Stimulated activated memory B cell treated with anti-CD40 and anti-IgM and Interleukin-4, amounts not matched to agents 10 μg/mL and 1 μg/mL and 100 μg/mL, for 72 hours (primary cell): ENCODE results near the gene CLSTN2.

Experiments
- ATAC-seq: fragments of 150-1000 bp; cut with Tn5 transposase; 2 replicates; pipeline ENCODE4 v1.10.0; 2021
- H3K27ac Mint-ChIP-seq: one replicate; pipeline ENCODE4 v1.8.0; 2022; ENCODE audit warnings: mild to moderate bottlenecking, mixed read lengths
- H3K27me3 Mint-ChIP-seq: one replicate; pipeline ENCODE4 v1.8.0; 2022; ENCODE audit warnings: mixed read lengths
- H3K36me3 Mint-ChIP-seq: one replicate; pipeline ENCODE4 v1.8.0; 2022; ENCODE audit warnings: mixed read lengths
- H3K4me1 Mint-ChIP-seq: one replicate; pipeline ENCODE4 v1.8.0; 2022; ENCODE audit warnings: mixed read lengths
- H3K4me3 Mint-ChIP-seq: one replicate; pipeline ENCODE4 v1.8.0; 2022; ENCODE audit warnings: mild to moderate bottlenecking, moderate library complexity, mixed read lengths
- H3K9me3 Mint-ChIP-seq: one replicate; pipeline ENCODE4 v1.8.0; 2022; ENCODE audit warnings: mixed read lengths

Gene CLSTN2

DNA sequence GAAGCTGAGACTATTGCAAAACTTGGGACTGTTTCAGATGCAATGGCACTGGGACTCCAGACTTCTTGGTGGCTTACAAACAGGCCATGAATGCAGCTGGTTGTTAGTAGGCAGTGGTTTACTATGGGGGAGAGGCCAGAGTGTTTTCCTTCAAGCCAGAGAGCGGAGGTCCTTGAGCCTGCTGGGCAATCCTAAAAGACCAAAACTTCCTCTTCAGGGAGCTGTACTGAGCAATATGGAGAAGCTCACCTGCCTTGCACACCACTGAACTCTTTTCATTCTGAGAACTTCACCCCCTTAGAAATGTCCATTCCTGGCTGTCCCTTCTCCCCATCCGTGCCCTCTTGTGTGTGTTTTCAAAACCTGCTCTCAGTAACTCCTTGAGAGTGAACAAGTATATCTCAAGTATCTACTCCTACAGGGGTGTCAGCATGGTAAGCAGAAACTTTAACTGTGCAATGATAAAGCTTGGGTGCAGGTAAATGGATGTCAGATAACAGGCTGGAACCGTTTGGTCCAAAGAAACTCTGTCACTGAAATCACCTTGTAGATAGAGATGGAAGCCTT lies 213.9 kb downstream of the CLSTN2 start:
- Mint-ChIP-seq H3K4me3 (no peak overlapping the region), H3K27ac (no peak overlapping the region), H3K36me3 (no peaks in the 10 kb centered on the region), H3K4me1 (no peaks in the 10 kb centered on the region), H3K9me3 (no peaks in the 10 kb centered on the region), H3K27me3 (no peaks in the 10 kb centered on the region)
- ATAC-seq: no peak

DNA sequence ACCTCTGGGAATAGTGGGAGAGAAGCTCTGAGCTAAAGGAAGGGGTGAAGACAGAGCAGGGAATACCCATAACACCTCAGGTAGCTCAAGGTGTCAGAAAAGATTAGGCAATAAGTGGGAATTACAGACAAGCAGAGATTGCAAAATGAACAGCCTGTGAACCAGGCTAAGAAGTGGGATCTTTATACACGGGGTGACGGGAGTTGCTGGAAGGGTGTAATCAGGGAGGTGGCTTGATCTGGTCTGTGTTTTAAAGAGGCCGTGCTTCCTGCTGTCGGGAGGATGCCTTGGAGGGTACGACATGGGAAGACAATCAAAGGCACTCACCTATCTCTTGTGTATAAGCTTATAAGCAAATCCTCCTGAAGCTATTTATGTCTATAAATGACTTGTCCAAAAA lies 216.3 kb downstream of the CLSTN2 start:
- H3K36me3 Mint-ChIP-seq: no peaks in the 10 kb centered on the region
- H3K4me3 Mint-ChIP-seq: no peak overlapping the region
- no peak overlapping the region for H3K27ac Mint-ChIP-seq
- no peaks in the 10 kb centered on the region for H3K4me1 Mint-ChIP-seq
- no peaks in the 10 kb centered on the region for H3K27me3 Mint-ChIP-seq
- H3K9me3 Mint-ChIP-seq: no peaks in the 10 kb centered on the region
- no peak for ATAC-seq

DNA sequence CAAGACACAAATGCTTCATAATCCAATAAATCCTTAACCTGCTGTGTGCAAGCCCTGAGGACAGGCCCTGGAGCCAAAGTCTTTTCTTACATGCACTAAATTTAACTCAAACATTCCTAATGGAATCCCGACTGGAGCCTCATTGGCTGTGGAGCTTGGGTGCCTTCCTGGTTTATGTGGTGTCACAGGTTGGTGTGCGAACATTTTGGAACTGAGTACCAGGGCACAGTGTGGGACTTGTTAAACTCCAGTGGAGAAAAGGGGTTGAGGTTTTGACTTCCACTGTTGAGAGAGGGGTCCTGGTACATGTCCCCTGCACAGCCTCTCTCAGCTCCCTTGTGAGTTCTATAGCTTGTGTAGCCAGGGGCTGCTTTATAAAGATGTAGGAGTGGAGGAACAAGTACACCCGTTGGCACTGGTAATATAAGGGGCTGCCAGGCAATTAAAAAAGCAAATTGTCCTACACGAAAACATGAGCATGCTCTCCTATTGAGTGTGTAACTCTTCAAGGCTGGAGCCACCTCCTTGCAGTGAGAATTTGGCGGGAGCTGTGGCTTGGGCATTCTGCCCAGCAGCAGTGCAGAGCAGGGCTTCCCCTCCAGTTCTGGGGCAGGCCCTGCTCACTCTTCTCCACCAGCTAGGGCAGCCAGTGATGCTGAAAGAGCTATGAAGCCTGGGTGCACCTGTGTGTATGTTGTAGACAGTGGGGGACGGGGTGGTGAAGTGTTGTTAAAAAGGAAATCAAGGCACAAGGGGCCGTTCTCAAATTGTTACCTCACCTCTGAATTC lies 218.1 kb downstream of the CLSTN2 start:
- H3K36me3 Mint-ChIP-seq: no peaks in the 10 kb centered on the region
- no peak overlapping the region for H3K4me3 Mint-ChIP-seq
- no peak for ATAC-seq
- no peaks in the 10 kb centered on the region for H3K4me1 Mint-ChIP-seq
- H3K9me3 Mint-ChIP-seq: no peaks in the 10 kb centered on the region
- no peaks in the 10 kb centered on the region for H3K27me3 Mint-ChIP-seq
- H3K27ac Mint-ChIP-seq: no peak overlapping the region

DNA sequence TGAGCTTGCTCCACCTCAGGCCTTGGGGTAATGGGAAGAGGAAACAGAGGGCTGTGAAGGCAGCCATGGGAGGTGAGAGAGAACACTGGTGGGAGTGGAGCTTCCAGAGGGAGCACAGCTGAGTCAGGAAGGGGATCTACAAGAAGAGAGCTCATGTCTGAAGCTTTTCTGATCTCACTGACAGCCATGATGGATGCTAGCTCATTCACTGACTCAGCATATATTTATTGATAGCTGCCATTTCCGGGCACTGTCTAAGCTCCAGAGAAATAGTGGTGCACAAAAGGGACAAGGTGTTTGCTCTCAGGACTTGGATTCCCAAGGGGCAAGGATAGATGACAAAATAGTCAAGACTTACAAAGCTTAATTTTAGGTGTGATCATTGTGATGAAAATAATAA lies 218.8 kb downstream of the CLSTN2 start:
- Mint-ChIP-seq H3K4me1 (no peaks in the 10 kb centered on the region), H3K27ac (no peak overlapping the region), H3K27me3 (no peaks in the 10 kb centered on the region), H3K4me3 (no peak overlapping the region), H3K9me3 (no peaks in the 10 kb centered on the region), H3K36me3 (no peaks in the 10 kb centered on the region)
- ATAC-seq: no peak

DNA sequence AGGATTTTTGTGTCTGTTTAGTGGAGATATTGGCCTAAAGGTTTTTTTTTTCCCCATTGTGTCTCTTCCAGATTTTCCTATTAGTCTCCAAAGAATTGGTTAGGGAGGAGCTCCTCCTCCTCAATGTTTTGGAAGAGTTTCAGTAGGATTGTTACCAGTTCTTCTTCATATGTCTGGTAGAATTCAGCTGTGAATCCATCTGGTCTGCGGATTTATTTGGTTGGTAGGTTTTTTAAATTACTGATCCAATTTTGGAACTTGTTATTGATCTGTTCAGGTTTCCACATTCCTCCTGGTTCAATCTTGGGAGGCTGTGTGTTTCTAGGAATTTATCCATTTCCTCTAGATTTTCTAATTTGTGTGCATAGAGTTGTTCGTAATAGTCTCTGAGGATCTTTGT lies 222.2 kb downstream of the CLSTN2 start:
- H3K4me3 Mint-ChIP-seq: no peak overlapping the region
- ATAC-seq: no peak
- no peaks in the 10 kb centered on the region for H3K4me1 Mint-ChIP-seq
- H3K27ac Mint-ChIP-seq: no peak overlapping the region
- no peaks in the 10 kb centered on the region for H3K36me3 Mint-ChIP-seq
- H3K9me3 Mint-ChIP-seq: no peaks in the 10 kb centered on the region
- no peaks in the 10 kb centered on the region for H3K27me3 Mint-ChIP-seq

DNA sequence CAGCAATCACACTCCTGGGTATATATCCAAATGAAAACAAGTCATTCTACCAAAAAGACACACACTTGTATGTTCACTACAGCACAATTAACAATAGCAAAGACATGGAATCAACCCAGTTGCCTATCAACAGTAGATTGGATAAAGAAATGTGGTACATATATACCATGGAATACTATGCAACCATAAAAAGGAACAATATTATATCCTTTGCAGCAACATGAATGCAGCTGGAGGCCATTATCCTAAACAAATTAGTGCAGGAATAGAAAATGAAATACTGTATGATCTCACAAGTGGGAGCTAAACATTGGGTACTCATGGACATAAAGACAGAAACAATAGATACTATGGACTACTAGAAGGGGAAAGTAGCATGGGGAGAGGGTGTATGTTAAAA lies 224.7 kb downstream of the CLSTN2 start:
- Mint-ChIP-seq H3K4me3 (no peak overlapping the region), H3K9me3 (peaks cover under 1% of the 10 kb centered on the region), H3K27me3 (no peaks in the 10 kb centered on the region), H3K36me3 (no peaks in the 10 kb centered on the region), H3K4me1 (no peaks in the 10 kb centered on the region), H3K27ac (no peak overlapping the region)
- no peak for ATAC-seq

DNA sequence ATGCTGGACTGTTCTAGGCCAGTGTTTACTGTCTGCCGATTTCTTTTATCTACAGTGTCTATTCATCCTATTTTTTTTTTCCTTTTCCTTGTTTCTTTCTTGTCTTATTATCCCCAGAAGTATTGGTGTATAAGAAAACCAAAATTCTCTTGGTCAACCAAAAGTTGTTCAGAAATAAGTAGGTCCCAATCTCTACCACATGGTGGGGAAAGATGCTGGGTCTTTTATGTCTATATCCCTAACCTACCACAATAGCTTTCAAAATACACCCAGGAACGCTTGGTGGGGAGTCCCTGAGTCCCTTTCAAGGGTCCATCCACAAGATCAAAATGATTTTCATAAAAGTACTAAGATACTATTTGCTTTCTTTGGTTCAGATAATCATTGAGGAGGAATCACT lies 225.6 kb downstream of the CLSTN2 start:
- no peak overlapping the region for H3K27ac Mint-ChIP-seq
- H3K36me3 Mint-ChIP-seq: no peaks in the 10 kb centered on the region
- peaks cover 3% of the 10 kb centered on the region for H3K9me3 Mint-ChIP-seq
- H3K4me3 Mint-ChIP-seq: no peak overlapping the region
- no peaks in the 10 kb centered on the region for H3K27me3 Mint-ChIP-seq
- no peaks in the 10 kb centered on the region for H3K4me1 Mint-ChIP-seq
- ATAC-seq: no peak

DNA sequence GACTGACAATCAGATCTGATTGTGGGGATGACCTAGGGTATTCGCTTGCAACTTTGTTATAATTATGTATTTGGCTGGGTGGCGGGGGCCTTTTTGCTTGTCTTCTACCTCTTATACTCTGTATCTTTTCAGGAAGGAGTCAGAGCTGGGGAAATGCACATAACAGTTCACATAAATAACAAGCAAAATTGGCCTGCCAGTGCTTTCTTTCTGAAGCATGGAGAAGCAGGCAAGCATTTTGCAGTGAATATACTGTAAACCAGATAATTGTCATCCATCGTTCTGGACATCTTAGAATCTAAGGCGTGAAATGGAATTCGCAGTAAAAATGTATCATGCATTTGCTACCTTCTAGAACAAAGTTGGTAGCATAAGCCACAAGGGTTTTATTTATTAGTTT lies 227.6 kb downstream of the CLSTN2 start:
- Mint-ChIP-seq H3K4me1 (no peaks in the 10 kb centered on the region), H3K27ac (no peak overlapping the region), H3K36me3 (no peaks in the 10 kb centered on the region), H3K4me3 (no peak overlapping the region), H3K9me3 (peaks cover 3% of the 10 kb centered on the region), H3K27me3 (no peaks in the 10 kb centered on the region)
- no peak for ATAC-seq

DNA sequence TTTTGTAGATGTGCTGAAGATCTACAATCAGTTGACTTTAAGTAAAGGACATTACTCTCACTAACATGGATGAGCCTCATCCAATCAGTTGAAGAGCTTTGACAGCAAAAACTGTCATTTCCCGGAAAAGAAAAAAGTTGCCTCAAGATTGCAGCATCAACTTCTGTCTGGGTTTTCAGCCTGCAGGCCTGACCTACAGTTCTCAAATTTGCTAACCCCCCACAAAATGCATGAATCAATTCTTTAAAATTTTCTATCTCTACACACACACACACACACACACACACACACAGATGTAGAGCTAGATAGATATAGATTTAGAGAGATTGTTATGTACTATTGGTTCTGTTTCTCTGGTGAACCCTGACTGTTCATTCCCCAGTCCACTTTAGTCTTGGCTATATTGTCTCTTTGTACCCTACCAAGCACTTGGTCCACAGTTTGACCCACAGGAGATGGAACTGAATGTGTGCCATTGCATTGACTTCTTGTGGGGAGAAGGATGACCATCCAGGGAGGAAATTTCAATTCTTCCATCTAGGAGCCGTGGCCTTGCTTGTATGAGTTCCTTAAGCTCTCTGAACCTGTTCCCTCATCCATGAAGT lies 228.3 kb downstream of the CLSTN2 start:
- H3K27ac Mint-ChIP-seq: no peak overlapping the region
- no peaks in the 10 kb centered on the region for H3K4me1 Mint-ChIP-seq
- peaks cover 3% of the 10 kb centered on the region for H3K9me3 Mint-ChIP-seq
- no peaks in the 10 kb centered on the region for H3K27me3 Mint-ChIP-seq
- H3K4me3 Mint-ChIP-seq: no peak overlapping the region
- H3K36me3 Mint-ChIP-seq: no peaks in the 10 kb centered on the region
- no peak for ATAC-seq

DNA sequence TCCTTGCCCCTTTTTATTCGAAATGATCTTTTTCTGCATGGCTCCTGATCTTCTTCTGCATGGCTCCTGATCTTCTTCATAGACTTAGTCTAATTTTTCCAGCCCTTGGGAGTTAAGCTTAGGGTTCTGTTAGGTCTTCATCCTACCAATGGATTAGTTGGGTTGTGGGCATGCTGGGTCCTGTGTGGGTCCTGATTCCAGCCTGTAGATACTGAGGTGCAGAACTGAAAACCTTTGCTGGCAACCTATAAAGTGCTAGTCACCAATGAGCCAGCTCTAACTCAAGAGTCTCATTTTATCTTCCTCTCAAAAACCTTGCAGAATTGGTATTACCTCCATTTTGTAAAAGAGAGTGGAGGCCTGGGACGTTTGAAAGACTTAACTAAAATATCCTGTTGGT lies 229.2 kb downstream of the CLSTN2 start:
- Mint-ChIP-seq H3K27me3 (no peaks in the 10 kb centered on the region), H3K36me3 (no peaks in the 10 kb centered on the region), H3K4me1 (no peaks in the 10 kb centered on the region), H3K9me3 (peaks cover 3% of the 10 kb centered on the region), H3K27ac (no peak overlapping the region), H3K4me3 (no peak overlapping the region)
- ATAC-seq: no peak

DNA sequence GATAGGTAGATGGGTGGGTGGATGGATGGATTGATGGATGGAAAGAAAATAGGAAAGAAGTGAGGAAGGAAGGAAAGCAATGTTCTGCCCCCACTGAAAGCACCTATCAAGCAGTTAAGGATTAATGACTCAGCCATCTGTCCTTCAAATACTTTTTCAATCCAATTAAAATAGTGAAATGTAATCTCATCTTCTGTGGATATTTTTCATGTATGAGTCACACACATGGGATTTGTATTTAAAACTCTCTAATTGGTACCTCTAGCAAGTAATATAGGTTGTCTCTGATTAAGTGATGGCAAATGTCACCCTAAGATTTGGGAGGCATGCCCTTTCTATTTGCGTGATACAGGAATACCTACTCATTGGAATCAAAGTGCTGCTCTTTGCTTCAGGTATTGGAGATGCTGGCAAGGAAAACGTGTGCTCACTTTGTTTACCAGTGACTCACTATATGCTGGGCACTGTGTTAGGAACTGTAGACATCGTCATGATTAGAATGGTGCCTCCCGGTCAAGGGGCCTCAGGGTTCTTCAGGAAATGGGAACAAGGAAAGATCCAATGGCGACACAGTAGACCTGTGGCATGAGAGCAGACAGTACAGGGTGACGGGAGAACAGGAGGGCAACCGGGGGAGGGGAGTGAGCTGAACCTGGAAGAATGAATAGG lies 230.1 kb downstream of the CLSTN2 start:
- H3K9me3 Mint-ChIP-seq: peaks cover 3% of the 10 kb centered on the region
- no peak for ATAC-seq
- no peak overlapping the region for H3K4me3 Mint-ChIP-seq
- H3K27ac Mint-ChIP-seq: no peak overlapping the region
- H3K27me3 Mint-ChIP-seq: no peaks in the 10 kb centered on the region
- no peaks in the 10 kb centered on the region for H3K36me3 Mint-ChIP-seq
- H3K4me1 Mint-ChIP-seq: no peaks in the 10 kb centered on the region

DNA sequence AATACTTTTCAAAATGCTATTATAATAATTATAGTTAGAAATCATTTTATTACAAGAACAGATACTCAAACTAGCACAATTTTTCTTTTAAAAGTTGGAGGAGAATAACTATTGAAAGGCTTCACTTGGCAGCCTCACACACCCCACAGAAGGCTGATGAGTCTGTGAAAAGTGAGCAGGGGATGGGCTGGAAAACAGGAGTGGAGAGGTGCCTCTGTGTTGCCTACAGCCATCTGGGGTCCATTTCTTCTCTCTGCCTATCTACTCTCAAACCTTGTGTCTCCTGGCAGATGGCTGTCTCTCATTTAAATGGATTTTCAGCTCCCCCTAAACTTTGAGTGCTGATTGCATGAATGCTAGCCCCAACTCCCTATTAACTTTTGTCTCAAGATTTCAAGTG lies 230.8 kb downstream of the CLSTN2 start:
- Mint-ChIP-seq H3K36me3 (no peaks in the 10 kb centered on the region), H3K27me3 (no peaks in the 10 kb centered on the region), H3K4me1 (no peaks in the 10 kb centered on the region), H3K9me3 (peaks cover 3% of the 10 kb centered on the region), H3K27ac (no peak overlapping the region), H3K4me3 (no peak overlapping the region)
- ATAC-seq: no peak

DNA sequence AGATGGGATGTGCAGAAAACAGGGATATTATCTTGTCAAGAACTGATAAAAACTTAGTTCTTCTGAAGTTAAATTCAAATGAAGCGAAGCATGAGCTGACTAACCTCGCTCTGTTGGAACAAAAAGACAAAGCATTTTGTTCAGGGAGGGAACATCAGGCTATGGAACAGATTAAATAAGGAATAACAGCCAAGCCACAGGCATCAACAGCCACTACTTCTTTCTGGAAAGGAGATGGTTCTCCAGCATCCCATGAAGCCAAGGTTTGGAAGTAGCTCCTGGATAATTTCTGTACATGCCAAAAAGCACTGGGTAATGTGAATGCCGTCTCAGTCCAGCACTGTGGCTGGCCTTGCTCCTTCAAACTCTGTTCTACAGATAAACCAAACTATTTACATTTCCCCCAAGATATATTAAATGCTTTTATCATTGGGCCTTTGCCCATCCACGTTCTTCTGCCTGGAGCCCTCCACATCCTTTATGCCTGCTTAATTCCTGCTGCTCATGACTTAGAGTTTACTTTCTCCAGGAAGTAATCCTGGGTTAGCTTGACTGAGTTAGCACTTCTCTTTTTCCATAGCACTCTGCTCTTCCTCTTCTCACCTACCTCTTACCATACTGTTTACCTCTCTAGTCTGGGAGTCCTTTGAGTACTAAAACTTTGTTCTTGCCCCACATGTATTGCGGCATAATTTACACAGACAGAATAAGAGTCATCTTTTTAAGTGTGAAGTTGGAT lies 232.0 kb downstream of the CLSTN2 start:
- Mint-ChIP-seq H3K36me3 (no peaks in the 10 kb centered on the region), H3K27me3 (no peaks in the 10 kb centered on the region), H3K27ac (no peak overlapping the region), H3K4me3 (no peak overlapping the region), H3K4me1 (no peaks in the 10 kb centered on the region), H3K9me3 (peaks cover 3% of the 10 kb centered on the region)
- ATAC-seq: no peak

DNA sequence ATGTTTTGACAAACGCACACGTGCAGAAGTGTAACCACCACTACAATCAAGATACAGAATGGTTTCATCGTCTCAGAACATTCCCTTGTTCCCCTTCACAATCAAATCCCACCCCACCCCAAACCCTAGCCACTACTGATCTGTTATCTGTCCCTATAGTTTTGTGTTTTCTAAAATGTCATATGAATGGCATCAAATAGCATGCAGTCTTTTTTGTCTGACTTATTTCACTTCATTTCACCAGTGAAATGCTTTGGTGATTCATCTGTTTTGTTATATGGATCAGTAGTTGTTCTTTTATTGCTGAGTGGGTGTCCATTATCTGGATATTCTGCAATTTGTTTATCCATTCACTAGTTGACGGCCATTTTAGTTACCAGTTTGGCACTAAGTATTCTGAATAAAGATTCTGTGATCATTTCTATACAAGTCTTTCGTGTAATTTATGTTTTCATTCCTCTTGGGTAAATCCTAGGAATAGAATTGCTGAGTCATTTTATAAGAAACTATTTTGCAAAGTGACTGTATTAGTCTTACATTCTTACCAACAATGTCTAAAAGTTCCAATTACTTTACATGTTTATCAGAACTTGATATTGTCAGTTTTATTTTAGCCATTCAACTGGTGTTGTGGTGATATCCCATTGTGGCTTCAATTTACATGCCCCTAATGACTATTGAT lies 232.8 kb downstream of the CLSTN2 start:
- Mint-ChIP-seq H3K4me3 (no peak overlapping the region), H3K27me3 (no peaks in the 10 kb centered on the region), H3K36me3 (no peaks in the 10 kb centered on the region), H3K27ac (no peak overlapping the region), H3K4me1 (no peaks in the 10 kb centered on the region), H3K9me3 (peaks cover 3% of the 10 kb centered on the region)
- no peak for ATAC-seq

DNA sequence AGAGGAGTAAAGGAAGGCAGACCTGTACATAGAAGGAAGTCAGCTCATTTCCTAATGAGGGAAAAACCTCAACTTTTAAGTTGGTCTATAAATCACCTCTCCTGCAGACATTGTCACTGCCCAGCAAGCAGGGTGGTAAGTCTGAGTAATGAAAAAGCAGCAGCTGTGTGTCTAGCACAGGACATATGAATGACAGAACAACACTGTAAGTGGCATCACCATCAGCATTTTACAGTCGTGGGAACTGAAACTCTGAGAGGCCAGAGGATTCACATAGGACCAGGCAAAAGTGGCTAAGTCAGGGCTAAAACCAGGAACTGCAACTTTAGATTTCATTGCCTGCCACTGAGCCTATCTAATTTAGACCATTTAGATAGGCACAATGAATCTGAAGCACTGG lies 235.6 kb downstream of the CLSTN2 start:
- H3K9me3 Mint-ChIP-seq: no peaks in the 10 kb centered on the region
- H3K36me3 Mint-ChIP-seq: no peaks in the 10 kb centered on the region
- no peaks in the 10 kb centered on the region for H3K27me3 Mint-ChIP-seq
- no peaks in the 10 kb centered on the region for H3K4me1 Mint-ChIP-seq
- H3K4me3 Mint-ChIP-seq: no peak overlapping the region
- no peak overlapping the region for H3K27ac Mint-ChIP-seq
- ATAC-seq: peak; percentile 61
